ENCODE measurements around the gene MYOZ1.

The MYOZ1 gene

GRCh38 chr10:73601486-73601921 lies 39.8 kb downstream of the MYOZ1 start:
- no peak for ATAC-seq

GRCh38 chr10:73597346-73597745 lies 43.9 kb downstream of the MYOZ1 start:
- TF ChIP-seq ARNTL (CRISPR knock-in tag; IDR thresholded peaks at IDR 0.05; ENCODE audit: borderline replicate concordance, low read depth) = no peak
- TF ChIP-seq ZNF70 (CRISPR knock-in tag; IDR thresholded peaks at IDR 0.05) = no peak
- no peak for TF ChIP-seq POU6F1 (CRISPR knock-in tag; IDR thresholded peaks at IDR 0.05; ENCODE audit: borderline replicate concordance, low read depth)
- no peak for TF ChIP-seq PATZ1 (CRISPR knock-in tag; IDR thresholded peaks at IDR 0.05; ENCODE audit: borderline replicate concordance)
- no peak for TF ChIP-seq RARB (CRISPR knock-in tag; IDR thresholded peaks at IDR 0.05)
- TF ChIP-seq GLIS3 (CRISPR knock-in tag; IDR thresholded peaks at IDR 0.05) = no peak
- TF ChIP-seq OSR1 (CRISPR knock-in tag; IDR thresholded peaks at IDR 0.05) = no peak
- TF ChIP-seq ZFP30 (CRISPR knock-in tag; IDR thresholded peaks at IDR 0.05) = no peak
- TF ChIP-seq CSDC2 (CRISPR knock-in tag; IDR thresholded peaks at IDR 0.05) = no peak
- no peak for TF ChIP-seq CSRNP3 (CRISPR knock-in tag; IDR thresholded peaks at IDR 0.05)
- no peak for TF ChIP-seq PPARA (CRISPR knock-in tag; IDR thresholded peaks at IDR 0.05; ENCODE audit: borderline replicate concordance)
- TF ChIP-seq BACH2 (CRISPR knock-in tag; IDR thresholded peaks at IDR 0.05; ENCODE audit: borderline replicate concordance) = no peak
- TF ChIP-seq ZNF565 (CRISPR knock-in tag; conservative IDR thresholded peaks at IDR 0.05; ENCODE audit: low read depth) = no peak
- TF ChIP-seq ZC3H10 (CRISPR knock-in tag; IDR thresholded peaks at IDR 0.05) = no peak
- TF ChIP-seq ESRRG (CRISPR knock-in tag; IDR thresholded peaks at IDR 0.05) = no peak
- TF ChIP-seq TOX (CRISPR knock-in tag; IDR thresholded peaks at IDR 0.05; ENCODE audit: borderline replicate concordance) = no peak
- TF ChIP-seq TCF4 (CRISPR knock-in tag; IDR thresholded peaks at IDR 0.05; ENCODE audit: borderline replicate concordance) = no peak
- TF ChIP-seq ZNF8 (CRISPR knock-in tag; IDR thresholded peaks at IDR 0.05) = no peak
- no peak for TF ChIP-seq ISL1 (CRISPR knock-in tag; IDR thresholded peaks at IDR 0.05)
- no peak for ATAC-seq

More at GRCh38 chr10:73601486-73601921, 39.8 kb downstream of the MYOZ1 start:
- no peak for TF ChIP-seq SNAI2 (CRISPR knock-in tag; IDR thresholded peaks at IDR 0.05)
- no peak for TF ChIP-seq ZNF8 (CRISPR knock-in tag; IDR thresholded peaks at IDR 0.05)
- no peak for TF ChIP-seq GLIS3 (CRISPR knock-in tag; IDR thresholded peaks at IDR 0.05)
- no peak for TF ChIP-seq PATZ1 (CRISPR knock-in tag; IDR thresholded peaks at IDR 0.05; ENCODE audit: borderline replicate concordance)
- no peak for TF ChIP-seq ARNTL (CRISPR knock-in tag; IDR thresholded peaks at IDR 0.05; ENCODE audit: borderline replicate concordance, low read depth)
- TF ChIP-seq TOX (CRISPR knock-in tag; IDR thresholded peaks at IDR 0.05; ENCODE audit: borderline replicate concordance) = no peak
- TF ChIP-seq BACH2 (CRISPR knock-in tag; IDR thresholded peaks at IDR 0.05; ENCODE audit: borderline replicate concordance) = no peak
- no peak for TF ChIP-seq ZNF70 (CRISPR knock-in tag; IDR thresholded peaks at IDR 0.05)
- no peak for TF ChIP-seq PPARA (CRISPR knock-in tag; IDR thresholded peaks at IDR 0.05; ENCODE audit: borderline replicate concordance)
- no peak for TF ChIP-seq ZFP30 (CRISPR knock-in tag; IDR thresholded peaks at IDR 0.05)
- TF ChIP-seq ZFP3 (CRISPR knock-in tag; IDR thresholded peaks at IDR 0.05) = no peak
- no peak for TF ChIP-seq TCF4 (CRISPR knock-in tag; IDR thresholded peaks at IDR 0.05; ENCODE audit: borderline replicate concordance)

GRCh38 chr10:73593812-73594211 lies 47.5 kb downstream of the MYOZ1 start:
- TF ChIP-seq ARNTL (CRISPR knock-in tag; IDR thresholded peaks at IDR 0.05; ENCODE audit: borderline replicate concordance, low read depth) (no peak), OSR1 (CRISPR knock-in tag; IDR thresholded peaks at IDR 0.05) (no peak), RARB (CRISPR knock-in tag; IDR thresholded peaks at IDR 0.05) (no peak), PATZ1 (CRISPR knock-in tag; IDR thresholded peaks at IDR 0.05; ENCODE audit: borderline replicate concordance) (no peak), ZC3H10 (CRISPR knock-in tag; IDR thresholded peaks at IDR 0.05) (no peak), ZNF565 (CRISPR knock-in tag; conservative IDR thresholded peaks at IDR 0.05; ENCODE audit: low read depth) (no peak), TCF4 (CRISPR knock-in tag; IDR thresholded peaks at IDR 0.05; ENCODE audit: borderline replicate concordance) (no peak), PPARA (CRISPR knock-in tag; IDR thresholded peaks at IDR 0.05; ENCODE audit: borderline replicate concordance) (no peak), TOX (CRISPR knock-in tag; IDR thresholded peaks at IDR 0.05; ENCODE audit: borderline replicate concordance) (no peak), TSHZ2 (CRISPR knock-in tag; IDR thresholded peaks at IDR 0.05) (no peak), SNAI2 (CRISPR knock-in tag; IDR thresholded peaks at IDR 0.05) (no peak), CREB5 (CRISPR knock-in tag; IDR thresholded peaks at IDR 0.05; ENCODE audit: low read depth) (no peak), ZFP30 (CRISPR knock-in tag; IDR thresholded peaks at IDR 0.05) (no peak), GLIS3 (CRISPR knock-in tag; IDR thresholded peaks at IDR 0.05) (no peak)
- no peak for ATAC-seq
